Activated CD4-positive, alpha-beta T cell treated with anti-CD3 and anti-CD28 coated beads for 1 hour (primary cell): ENCODE results near the gene SYNDIG1.
"Not testable (repeated sequence)": the region's sequence is repeated elsewhere in the genome, so short reads cannot be mapped to it uniquely, and the experiment has no call there.

Experiments used
- DNase-seq: peaks from one replicate; pipeline ENCODE4 v3.0.0-alpha.2; 2020

SYNDIG1 gene

GRCh38 chr20:24617757-24618450 lies 148.5 kb downstream of the SYNDIG1 start:
- no peak for DNase-seq

DNA sequence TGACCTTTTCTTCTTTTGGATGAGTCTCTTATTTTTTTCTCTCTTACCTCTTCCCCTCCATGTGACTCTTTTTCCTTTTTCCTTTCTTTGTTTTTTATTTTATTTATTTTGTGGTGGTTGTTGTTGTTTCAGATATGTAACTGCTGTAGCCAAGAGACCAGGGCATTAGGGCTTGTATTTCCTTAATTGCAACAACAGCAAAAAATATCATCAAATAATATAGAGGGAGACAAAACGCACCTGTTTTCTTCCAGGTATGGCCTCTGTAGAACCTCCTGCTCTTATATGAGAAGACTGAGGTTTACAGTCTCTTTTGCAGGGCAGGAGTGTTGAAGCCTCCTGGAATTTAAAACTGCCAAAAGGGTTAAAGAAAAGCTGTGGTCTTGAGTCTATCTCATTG lies 149.3 kb downstream of the SYNDIG1 start:
- DNase-seq = no peak

DNA sequence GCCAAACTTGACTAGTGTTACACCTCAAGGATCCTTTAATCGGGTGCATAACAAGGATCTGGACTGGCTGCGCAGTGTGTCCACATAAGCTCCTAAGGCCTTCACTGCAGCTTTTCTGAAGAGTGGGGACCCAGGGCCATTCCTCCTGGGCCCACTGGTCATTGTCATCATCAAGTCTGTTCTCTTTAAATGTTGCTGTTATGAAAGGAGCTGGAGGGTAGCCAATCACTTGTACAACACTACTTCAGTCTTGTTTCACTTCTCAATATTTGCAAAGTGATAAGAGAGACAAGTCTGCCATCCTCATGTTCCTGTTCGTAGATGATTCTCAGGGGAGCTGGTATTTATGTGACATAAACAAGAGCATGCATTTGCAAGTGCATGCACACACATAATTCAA lies 149.8 kb downstream of the SYNDIG1 start:
- DNase-seq = no peak

- DNase-seq = no peak
Measured at GRCh38 chr20:24620937-24621519, 151.6 kb downstream of the SYNDIG1 start.

DNA sequence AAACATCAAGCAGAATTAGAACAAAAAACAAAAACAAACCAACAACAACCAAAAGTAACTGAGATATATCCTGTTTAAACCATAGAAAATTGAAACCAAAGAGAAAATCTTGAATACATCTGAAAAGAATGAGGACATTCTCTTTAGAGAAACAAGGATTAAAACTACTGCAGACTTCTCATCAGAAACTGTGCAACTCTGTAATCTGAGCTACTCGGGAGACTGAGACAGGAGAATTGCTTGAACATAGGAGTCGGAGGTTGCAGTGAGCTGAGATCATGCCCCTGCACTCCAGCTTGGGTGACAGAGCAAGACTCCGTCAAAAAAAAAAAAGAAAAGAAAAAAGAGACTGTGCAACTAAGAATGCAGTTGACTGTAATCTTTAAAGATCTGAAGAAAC lies 153.4 kb downstream of the SYNDIG1 start:
- DNase-seq = no peak

DNA sequence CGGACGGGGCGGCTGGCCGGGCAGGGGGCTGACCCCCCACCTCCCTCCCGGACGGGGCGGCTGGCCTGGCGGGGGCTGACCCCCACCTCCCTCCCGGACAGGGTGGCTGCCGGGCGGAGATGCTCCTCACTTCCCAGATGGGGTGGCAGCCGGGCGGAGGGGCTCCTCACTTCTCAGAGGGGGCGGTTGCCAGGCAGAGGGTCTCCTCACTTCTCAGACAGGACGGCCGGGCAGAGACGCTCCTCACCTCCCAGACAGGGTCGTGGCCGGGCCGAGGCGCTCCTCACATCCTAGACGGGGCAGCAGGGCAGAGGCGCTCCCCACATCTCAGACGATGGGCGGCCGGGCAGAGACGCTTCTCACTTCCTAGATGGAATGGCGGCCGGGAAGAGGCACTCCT lies 156.7 kb downstream of the SYNDIG1 start:
- not testable (repeated sequence) for DNase-seq

GRCh38 chr20:24627291-24627690 lies 157.9 kb downstream of the SYNDIG1 start:
- no peak for DNase-seq

GRCh38 chr20:24627926-24628325 lies 158.5 kb downstream of the SYNDIG1 start:
- DNase-seq = no peak

DNA sequence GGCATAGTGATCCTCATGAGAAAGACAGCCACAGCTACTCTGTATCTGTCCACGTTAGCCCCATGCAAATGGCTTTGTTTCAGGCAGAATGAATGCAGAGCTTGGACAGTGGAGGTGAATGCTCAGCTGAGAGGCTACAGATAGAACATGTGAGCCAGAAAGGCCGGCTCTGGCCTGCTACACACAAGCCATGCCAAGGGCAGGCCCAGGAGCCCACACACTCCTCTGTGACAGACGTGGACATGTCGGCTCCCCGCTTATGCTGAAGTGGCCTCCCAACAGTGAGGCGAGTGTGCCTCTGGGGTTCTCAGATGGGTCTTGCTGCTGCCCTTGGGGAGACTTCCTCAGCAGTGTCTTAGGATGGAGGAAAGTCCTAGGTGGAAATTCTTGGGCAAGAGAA lies 159.6 kb downstream of the SYNDIG1 start:
- DNase-seq = no peak

- DNase-seq = no peak
Measured at GRCh38 chr20:24629668-24630067, 160.2 kb downstream of the SYNDIG1 start.

- no peak for DNase-seq
Measured at GRCh38 chr20:24630486-24631172, 161.2 kb downstream of the SYNDIG1 start.

DNA sequence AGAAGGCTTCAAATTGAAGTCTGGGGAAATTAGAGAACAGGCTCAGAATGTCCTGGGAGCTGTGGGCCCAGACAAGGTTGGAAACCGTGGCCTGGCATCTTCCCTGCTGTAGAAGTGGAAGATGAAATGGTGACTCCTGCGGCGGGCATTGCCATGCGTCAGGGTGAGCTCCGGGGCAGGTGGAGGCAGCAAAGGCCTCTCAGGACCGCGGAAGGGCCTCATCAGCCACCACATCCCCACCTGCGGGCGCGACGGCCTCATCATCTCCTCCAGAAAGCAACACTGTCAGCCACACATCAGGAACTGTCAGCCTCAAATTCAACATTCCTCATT lies 161.7 kb downstream of the SYNDIG1 start:
- no peak for DNase-seq

DNA sequence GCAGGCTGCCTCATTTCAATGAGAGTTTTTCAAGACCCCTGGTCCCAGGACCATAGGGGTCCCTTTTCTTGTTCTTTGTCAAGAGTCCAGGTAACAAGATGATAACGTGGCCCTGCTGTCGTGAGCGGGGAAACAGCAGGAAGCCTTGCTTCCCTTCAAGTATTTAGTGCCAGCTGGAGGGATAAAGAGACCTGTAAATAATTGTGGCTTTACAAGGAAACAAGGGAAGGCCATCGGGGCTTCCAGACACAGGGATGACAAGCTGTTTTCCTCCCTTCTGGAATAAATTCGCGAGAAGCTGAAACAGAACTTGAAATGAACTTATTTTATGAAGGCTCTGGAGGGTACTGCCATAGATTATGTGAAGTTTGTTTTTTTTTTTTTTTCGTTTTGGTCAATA lies 163.2 kb downstream of the SYNDIG1 start:
- no peak for DNase-seq

DNA sequence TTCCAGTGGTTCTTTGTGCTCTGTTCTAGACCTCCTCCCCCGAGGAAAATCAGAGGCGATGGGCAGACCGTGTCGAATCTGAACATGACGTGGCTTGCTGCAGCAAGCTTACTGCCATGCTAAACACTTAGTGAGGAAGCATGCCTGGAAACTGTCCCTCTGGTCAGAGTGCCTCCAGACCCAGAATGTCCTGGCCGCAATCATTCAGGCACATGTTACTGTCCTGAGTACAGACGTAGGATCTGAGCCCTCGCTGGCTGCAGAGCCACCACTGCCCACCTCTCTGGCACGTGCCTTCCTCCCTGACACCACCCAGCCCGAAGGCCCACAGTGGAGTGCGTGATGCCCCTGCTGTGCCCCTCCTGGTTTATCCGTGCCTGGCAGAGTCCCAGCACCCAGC lies 163.6 kb downstream of the SYNDIG1 start:
- no peak for DNase-seq

GRCh38 chr20:24633521-24633920 lies 164.1 kb downstream of the SYNDIG1 start:
- DNase-seq = no peak

GRCh38 chr20:24634855-24635254 lies 165.4 kb downstream of the SYNDIG1 start:
- DNase-seq = no peak

DNA sequence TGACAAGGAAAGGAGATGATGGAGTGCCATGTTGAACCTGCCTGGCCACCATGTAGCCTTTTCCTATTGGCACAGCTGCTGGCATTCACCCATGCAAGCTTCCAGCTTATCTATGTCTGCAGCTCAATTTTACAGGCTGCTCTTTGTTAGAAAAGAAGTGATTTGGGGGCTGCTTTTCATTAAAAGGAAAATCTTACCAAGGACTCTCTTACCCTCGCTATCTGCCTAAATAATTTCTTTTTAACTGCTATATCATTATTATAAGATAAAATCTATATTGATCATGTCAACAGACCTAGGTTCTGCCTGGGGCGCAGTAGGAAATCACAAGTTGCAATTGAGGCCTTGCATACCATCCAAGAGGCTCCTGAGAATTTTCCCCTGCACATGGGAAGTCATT lies 167.2 kb downstream of the SYNDIG1 start:
- no peak for DNase-seq

- no peak for DNase-seq
Measured at GRCh38 chr20:24637087-24637486, 167.7 kb downstream of the SYNDIG1 start.

GRCh38 chr20:24637941-24638340 lies 168.5 kb downstream of the SYNDIG1 start:
- DNase-seq = no peak

DNA sequence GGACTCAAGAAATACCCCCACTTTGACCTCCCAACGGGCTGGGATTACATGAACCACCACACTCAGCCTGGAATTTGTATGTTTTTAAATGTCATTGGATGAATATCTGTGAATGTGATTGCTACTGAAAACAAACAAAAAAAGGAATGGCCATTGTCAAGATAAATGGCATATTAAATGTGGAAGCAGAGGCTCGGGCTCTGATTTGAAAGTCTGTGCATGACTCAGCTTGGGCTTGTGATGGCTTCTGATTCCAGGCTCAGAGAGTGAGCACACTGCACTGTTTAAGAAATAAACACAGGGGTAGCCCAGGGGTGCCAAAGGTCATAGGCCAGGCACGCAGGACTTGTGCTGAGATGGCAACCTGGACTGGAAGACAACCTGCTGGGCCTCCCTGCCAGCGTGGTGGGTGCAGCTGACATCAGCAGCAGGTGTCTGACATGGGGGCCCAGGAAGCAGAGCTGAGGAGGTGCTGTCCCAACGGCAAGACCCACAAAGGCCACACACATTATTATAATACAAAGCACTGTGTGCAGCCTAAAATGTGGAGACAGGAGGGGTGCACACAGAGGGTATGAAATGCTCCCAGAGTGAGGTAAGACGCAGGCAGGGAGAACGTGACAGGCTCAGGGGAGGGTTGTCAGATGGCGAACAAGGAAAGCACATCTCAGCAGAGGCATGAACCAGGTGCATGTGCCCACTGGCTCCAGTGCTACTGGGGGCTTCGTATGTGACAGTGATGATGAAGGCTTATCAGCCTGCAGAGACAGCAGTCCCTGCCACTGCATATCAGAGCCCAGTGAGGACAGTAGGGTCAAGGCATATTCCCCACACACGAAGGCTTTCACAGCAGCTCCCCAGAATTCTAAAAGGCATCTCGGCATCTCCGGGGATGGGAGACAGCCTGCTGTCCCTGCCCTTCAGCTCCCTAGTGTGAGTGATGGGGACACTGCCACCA lies 169.4 kb downstream of the SYNDIG1 start:
- no peak for DNase-seq

- DNase-seq = no peak
Measured at GRCh38 chr20:24640276-24640675, 170.8 kb downstream of the SYNDIG1 start.

DNA sequence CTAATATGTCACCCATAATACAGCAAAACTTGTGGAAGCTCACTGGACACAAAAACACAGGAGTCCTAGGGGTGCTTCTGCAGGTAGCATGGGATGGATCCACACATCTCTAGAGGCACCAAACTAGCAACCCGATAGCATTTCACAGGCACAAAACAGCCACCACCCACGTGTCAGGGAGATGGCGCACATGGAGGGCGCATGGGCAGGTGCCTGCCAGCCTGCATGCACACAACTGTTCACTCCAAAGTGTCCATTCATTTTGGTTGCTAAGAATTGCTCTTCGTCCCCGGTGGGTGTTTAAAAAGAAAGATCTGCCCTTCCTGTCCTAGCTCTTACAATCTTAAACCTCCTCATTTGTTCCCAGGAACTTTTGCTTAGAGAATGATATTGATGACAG lies 171.3 kb downstream of the SYNDIG1 start:
- no peak for DNase-seq
